HCT116 (cell line): ENCODE measurements around the gene TMEM106C. TPM values are rescaled to one million over a fixed set of nuclear protein-coding genes. Genes with fewer than 3 reads are reported as not detected.

Source experiments
- ATAC-seq: fragments of 200-7000 bp; cut with Tn5 transposase; 2 replicates; pipeline ENCODE4 v1.9.1; 2020; ENCODE audit warnings: mild to moderate bottlenecking, moderate library complexity
- BruUV-seq: library from RNA; stranded (reverse); fragments of 400-500 nt; replicated peaks from 2 replicates; lab custom pipeline; 2021; lab: Mats Ljungman, UMichigan
- CTCF ChIA-PET: fragments of 300-600 bp; sonication (Branson Sonifier 250); formaldehyde crosslinking; loops from one replicate; lab custom pipeline; 2021; ENCODE audit warnings: antibody characterized with exemption; lab: Charles Lee
- POLR2A ChIA-PET: fragments of 300-600, 350-600 bp; sonication (Branson Sonifier 250); formaldehyde crosslinking; loops from one replicate; lab custom pipeline; 2021; ENCODE audit warnings: antibody characterized with exemption; lab: Charles Lee
- RAD21 ChIA-PET, 2 experiments: fragments of 300-600 bp; sonication (Branson Sonifier 250); formaldehyde crosslinking; loops; one replicate each; lab custom pipeline; 2023; ENCODE audit warnings: low total read pairs in 2 of 2; ENCODE audit not compliant: uncharacterized antibody in 2 of 2, unreplicated experiment in 2 of 2, low non-redundant PET in 1 of 2; lab: Charles Lee
- DNase-seq: peaks from one replicate; pipeline ENCODE4 v3.0.0-alpha.2; 2010; ENCODE audit warnings: low read depth, low spot score
- H2AFZ ChIP-seq: fragments of 200-600 bp; shearing (Covaris generic), sonication (generic); 2 replicates; pipeline ENCODE4 v1.6.1; 2017; ENCODE audit warnings: low read depth, mixed run types, mixed read lengths, antibody characterized with exemption, low read length; ENCODE audit not compliant: poor library complexity, severe bottlenecking
- H3K27ac ChIP-seq: 2 replicates; pipeline ENCODE4 v1.5.1; 2012; ENCODE audit warnings: low read depth, low read length
- H3K27me3 ChIP-seq: fragments of 200-600 bp; sonication (generic); 2 replicates; pipeline ENCODE4 v1.6.1; 2016; ENCODE audit warnings: mixed run types, low read length, mixed read lengths; ENCODE audit not compliant: insufficient read depth
- H3K36me3 ChIP-seq, 2 experiments: fragments of 200-500 bp in 1 of 2; fragments of 200-600 bp in 1 of 2; sonication (Bioruptor generic) in 1 of 2; sonication (generic) in 1 of 2; 2 replicates each; pipeline versions ENCODE4 v1.5.1 to v1.6.1; 2014 to 2016; ENCODE audit warnings: low read length in 2 of 2, inconsistent platforms in 1 of 2, mixed read lengths in 1 of 2, mixed run types in 1 of 2; ENCODE audit not compliant: insufficient read depth in 2 of 2, control insufficient read depth in 1 of 2
- H3K4me1 ChIP-seq, 2 experiments: fragments of 200-600 bp in 1 of 2; sonication (generic) in 1 of 2; 2 replicates each; pipeline versions ENCODE4 v1.5.1 to v1.6.1; 2012 to 2017; ENCODE audit warnings: low read length in 2 of 2, inconsistent platforms in 1 of 2, mild to moderate bottlenecking in 1 of 2, mixed read lengths in 1 of 2, mixed run types in 1 of 2, moderate library complexity in 1 of 2; ENCODE audit not compliant: insufficient read depth in 2 of 2, control insufficient read depth in 1 of 2
- H3K4me2 ChIP-seq: fragments of 200-600 bp; sonication (generic); 2 replicates; pipeline ENCODE4 v1.6.1; 2017; ENCODE audit warnings: mixed run types, low read length, mixed read lengths
- H3K4me3 ChIP-seq, 2 experiments: fragments of 200-600 bp in 1 of 2; sonication (generic) in 1 of 2; replicated peaks in 1 of 2; 2 replicates each; pipeline ENCODE4 v1.5.1; 2011 to 2016; ENCODE audit warnings: low read length in 2 of 2, control low read depth in 1 of 2, low read depth in 1 of 2, mild to moderate bottlenecking in 1 of 2, mixed read lengths in 1 of 2, mixed run types in 1 of 2
- H3K79me2 ChIP-seq: fragments of 200-600 bp; sonication (generic); 2 replicates; pipeline ENCODE4 v1.6.1; 2017; ENCODE audit warnings: mild to moderate bottlenecking, mixed run types, low read length, moderate library complexity, mixed read lengths; ENCODE audit not compliant: insufficient read depth
- H3K9ac ChIP-seq: fragments of 200-600 bp; sonication (generic); 2 replicates; pipeline ENCODE4 v1.6.1; 2016; ENCODE audit warnings: low read length, mixed read lengths
- H3K9me2 ChIP-seq: fragments of 200-600 bp; sonication (generic), shearing (Covaris generic); 2 replicates; pipeline ENCODE4 v1.6.1; 2017; ENCODE audit warnings: mixed run types, mild to moderate bottlenecking, moderate library complexity; ENCODE audit not compliant: insufficient read depth
- H3K9me3 ChIP-seq, 2 experiments: fragments of 200-500 bp in 1 of 2; fragments of 200-600 bp in 1 of 2; sonication (Bioruptor generic) in 1 of 2; sonication (generic) in 1 of 2; 2 replicates each; pipeline ENCODE4 v1.6.1; 2014 to 2017; ENCODE audit warnings: low read length in 2 of 2, mixed read lengths in 2 of 2, inconsistent platforms in 1 of 2, low read depth in 1 of 2, mild to moderate bottlenecking in 1 of 2, mixed run types in 1 of 2, moderate library complexity in 1 of 2; ENCODE audit not compliant: control insufficient read depth in 1 of 2, insufficient read depth in 1 of 2
- H4K20me1 ChIP-seq: fragments of 200-600 bp; sonication (generic), shearing (Covaris generic); 2 replicates; pipeline ENCODE4 v1.6.1; 2017; ENCODE audit warnings: mixed run types, mild to moderate bottlenecking, moderate library complexity; ENCODE audit not compliant: insufficient read depth
- CEBPB ChIP-seq: IDR thresholded peaks from 2 replicates; pipeline ENCODE4 v1.6.1; 2012; ENCODE audit warnings: low read depth
- FOSL1 ChIP-seq: IDR thresholded peaks from 2 replicates; pipeline ENCODE4 v1.6.1; 2012; ENCODE audit warnings: low read depth
- JUND ChIP-seq: IDR thresholded peaks from 2 replicates; pipeline ENCODE4 v1.6.1; 2012
- RAD21 ChIP-seq: IDR thresholded peaks from 2 replicates; pipeline ENCODE4 v1.6.1; 2012; ENCODE audit warnings: low read depth, mild to moderate bottlenecking
- SRF ChIP-seq: IDR thresholded peaks from 2 replicates; pipeline ENCODE4 v1.6.1; 2012; ENCODE audit warnings: low read depth
- YY1 ChIP-seq: IDR thresholded peaks from 2 replicates; pipeline ENCODE4 v1.6.1; 2011; ENCODE audit warnings: low read length, low read depth, moderate library complexity, mild to moderate bottlenecking; ENCODE audit not compliant: insufficient replicate concordance; ENCODE audit errors: extremely low read depth
- ZFX ChIP-seq: fragments of 450-650 bp; IDR thresholded peaks from 2 replicates; pipeline ENCODE4 v1.6.1; 2017
- intact Hi-C: fragments of 100-400 bp; cut with micrococcal nuclease; formaldehyde crosslinking; loops from 2 replicates; pipeline ENCODE4 v1.10.0; 2022
- total RNA-seq: library from RNA; stranded (reverse); gene quantifications from one replicate; pipeline ENCODE4 v1.2.1, GENCODE V29; 2021; ENCODE audit not compliant: unreplicated experiment
- TF ChIP-seq, protein P1 (sequence below), 3 experiments: fragments of 200-600 bp in 1 of 3; sonication (generic) in 1 of 3; IDR thresholded peaks in 2 of 3; conservative IDR thresholded peaks in 1 of 3; 2 replicates each; pipeline ENCODE4 v1.5.1; 2012 to 2017; ENCODE audit warnings: low read depth in 2 of 3, low read length in 2 of 3, antibody characterized with exemption in 1 of 3, borderline replicate concordance in 1 of 3, control low read depth in 1 of 3, mild to moderate bottlenecking in 1 of 3, mixed read lengths in 1 of 3, mixed run types in 1 of 3, moderate library complexity in 1 of 3; ENCODE audit not compliant: insufficient read depth in 1 of 3
- TF ChIP-seq, protein P2 (sequence below): IDR thresholded peaks from 2 replicates; pipeline ENCODE4 v1.6.1; 2011; ENCODE audit warnings: mild to moderate bottlenecking, low read length, moderate library complexity; ENCODE audit not compliant: insufficient replicate concordance; ENCODE audit errors: extremely low read depth

The TMEM106C gene
- total RNA-seq, 1 experiment from 2014 or later, result 94.7 TPM

- TF ChIP-seq FOSL1 (no peak), CEBPB (no peak), YY1 (no peak), RAD21 (no peak), JUND (no peak), SRF (no peak), ZFX (no peak)
- TF ChIP-seq, protein P1, sequence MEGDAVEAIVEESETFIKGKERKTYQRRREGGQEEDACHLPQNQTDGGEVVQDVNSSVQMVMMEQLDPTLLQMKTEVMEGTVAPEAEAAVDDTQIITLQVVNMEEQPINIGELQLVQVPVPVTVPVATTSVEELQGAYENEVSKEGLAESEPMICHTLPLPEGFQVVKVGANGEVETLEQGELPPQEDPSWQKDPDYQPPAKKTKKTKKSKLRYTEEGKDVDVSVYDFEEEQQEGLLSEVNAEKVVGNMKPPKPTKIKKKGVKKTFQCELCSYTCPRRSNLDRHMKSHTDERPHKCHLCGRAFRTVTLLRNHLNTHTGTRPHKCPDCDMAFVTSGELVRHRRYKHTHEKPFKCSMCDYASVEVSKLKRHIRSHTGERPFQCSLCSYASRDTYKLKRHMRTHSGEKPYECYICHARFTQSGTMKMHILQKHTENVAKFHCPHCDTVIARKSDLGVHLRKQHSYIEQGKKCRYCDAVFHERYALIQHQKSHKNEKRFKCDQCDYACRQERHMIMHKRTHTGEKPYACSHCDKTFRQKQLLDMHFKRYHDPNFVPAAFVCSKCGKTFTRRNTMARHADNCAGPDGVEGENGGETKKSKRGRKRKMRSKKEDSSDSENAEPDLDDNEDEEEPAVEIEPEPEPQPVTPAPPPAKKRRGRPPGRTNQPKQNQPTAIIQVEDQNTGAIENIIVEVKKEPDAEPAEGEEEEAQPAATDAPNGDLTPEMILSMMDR (IDR thresholded peaks at IDR 0.05 in 2 of 3, conservative IDR thresholded peaks at IDR 0.05 in 1 of 3; ENCODE audit: borderline replicate concordance in 1 of 3, insufficient read depth in 1 of 3, low read depth in 2 of 3, low read length in 2 of 3), result no peak
- TF ChIP-seq, protein P2, sequence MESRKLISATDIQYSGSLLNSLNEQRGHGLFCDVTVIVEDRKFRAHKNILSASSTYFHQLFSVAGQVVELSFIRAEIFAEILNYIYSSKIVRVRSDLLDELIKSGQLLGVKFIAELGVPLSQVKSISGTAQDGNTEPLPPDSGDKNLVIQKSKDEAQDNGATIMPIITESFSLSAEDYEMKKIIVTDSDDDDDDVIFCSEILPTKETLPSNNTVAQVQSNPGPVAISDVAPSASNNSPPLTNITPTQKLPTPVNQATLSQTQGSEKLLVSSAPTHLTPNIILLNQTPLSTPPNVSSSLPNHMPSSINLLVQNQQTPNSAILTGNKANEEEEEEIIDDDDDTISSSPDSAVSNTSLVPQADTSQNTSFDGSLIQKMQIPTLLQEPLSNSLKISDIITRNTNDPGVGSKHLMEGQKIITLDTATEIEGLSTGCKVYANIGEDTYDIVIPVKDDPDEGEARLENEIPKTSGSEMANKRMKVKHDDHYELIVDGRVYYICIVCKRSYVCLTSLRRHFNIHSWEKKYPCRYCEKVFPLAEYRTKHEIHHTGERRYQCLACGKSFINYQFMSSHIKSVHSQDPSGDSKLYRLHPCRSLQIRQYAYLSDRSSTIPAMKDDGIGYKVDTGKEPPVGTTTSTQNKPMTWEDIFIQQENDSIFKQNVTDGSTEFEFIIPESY, result no peak
- H4K20me1 ChIP-seq, result no peaks in the 10 kb centered on the region
- peaks cover 25% of the 10 kb centered on the region; the same call in 1 of the 2 replicates for H3K27me3 ChIP-seq
- H2AFZ ChIP-seq, result no peak overlapping the region
- no peak overlapping the region for H3K4me3 ChIP-seq
- H3K9ac ChIP-seq, result no peak overlapping the region
- H3K9me2 ChIP-seq, result no peaks in the 10 kb centered on the region
- no peaks in the 10 kb centered on the region for H3K79me2 ChIP-seq
- intact Hi-C loops, result no loop called here
- ChIA-PET POLR2A (no interaction called here), CTCF (no interaction called here), RAD21 (no interaction called here)
- H3K9me3 ChIP-seq, result no peaks in the 10 kb centered on the region
- H3K36me3 ChIP-seq, result no peaks in the 10 kb centered on the region
- BruUV-seq, result no TSS peak
- no peak overlapping the region for H3K27ac ChIP-seq
- ATAC-seq (no peak), DNase-seq (no peak)
- H3K4me1 ChIP-seq, result peaks cover 0 to 2% of the 10 kb centered on the region in 2 experiments; a peak in 1 of 4 replicates
- H3K4me2 ChIP-seq, result no peak overlapping the region
Measured at GRCh38 chr12:47993491-47993890, 30.1 kb downstream of the TMEM106C start.
